Retina (tissue), 1 donor: Measurements from ENCODE around the gene AMN.

Experiments used
- DNase-seq: peaks from one replicate; pipeline ENCODE4 v3.0.0-alpha.2; 2016

AMN gene

DNA sequence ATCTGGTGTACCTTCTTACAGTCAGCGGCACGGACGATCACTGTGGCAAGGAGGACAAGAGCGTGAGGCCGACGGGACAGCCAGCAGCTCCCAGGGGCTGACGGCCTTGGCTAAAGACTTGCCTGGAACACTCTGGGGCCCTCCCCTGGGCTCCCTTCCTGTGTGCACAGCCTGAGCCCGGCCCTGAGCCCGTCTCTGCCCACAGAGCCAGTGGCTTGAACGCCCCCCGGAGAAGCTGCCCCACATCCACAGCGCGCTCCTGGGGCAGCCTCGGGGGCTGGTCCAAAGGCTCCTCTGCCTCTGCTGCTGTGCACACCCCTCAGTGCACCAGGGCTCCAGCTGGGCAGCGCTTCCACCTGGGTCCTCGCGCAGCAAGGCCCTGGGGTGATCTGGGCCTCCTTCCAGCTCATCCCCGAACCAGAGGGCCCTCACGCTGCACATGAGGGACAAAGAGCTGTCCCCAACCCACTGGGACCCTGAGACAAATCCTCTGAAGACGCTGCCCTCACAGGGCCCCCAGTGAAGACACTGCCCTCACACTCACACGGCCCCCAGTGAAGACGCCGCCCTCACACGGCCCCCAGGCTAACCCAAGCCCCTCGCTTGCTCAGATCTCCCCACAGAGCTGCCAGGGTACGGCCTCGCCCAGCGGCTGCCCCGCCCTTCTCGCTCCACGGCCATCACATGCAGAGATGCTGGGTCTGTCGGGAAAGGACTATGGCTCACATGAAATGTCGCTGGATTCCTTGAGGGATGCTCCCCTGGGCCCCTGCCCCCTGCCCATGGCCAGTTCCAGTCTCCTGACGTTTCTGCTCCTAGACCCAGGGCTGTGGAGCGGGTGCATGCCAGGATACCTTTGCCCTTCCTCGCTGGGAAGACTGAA, 22.2 kb downstream of the AMN start:
- DNase-seq, result no peak

- no peak for DNase-seq
Measured at GRCh38 chr14:102945346-102946130, 23.1 kb downstream of the AMN start.

- DNase-seq, result no peak
Measured at GRCh38 chr14:102947321-102948103, 25.0 kb downstream of the AMN start.

- no peak for DNase-seq
Measured at GRCh38 chr14:102948698-102949061, 26.2 kb downstream of the AMN start.

DNA sequence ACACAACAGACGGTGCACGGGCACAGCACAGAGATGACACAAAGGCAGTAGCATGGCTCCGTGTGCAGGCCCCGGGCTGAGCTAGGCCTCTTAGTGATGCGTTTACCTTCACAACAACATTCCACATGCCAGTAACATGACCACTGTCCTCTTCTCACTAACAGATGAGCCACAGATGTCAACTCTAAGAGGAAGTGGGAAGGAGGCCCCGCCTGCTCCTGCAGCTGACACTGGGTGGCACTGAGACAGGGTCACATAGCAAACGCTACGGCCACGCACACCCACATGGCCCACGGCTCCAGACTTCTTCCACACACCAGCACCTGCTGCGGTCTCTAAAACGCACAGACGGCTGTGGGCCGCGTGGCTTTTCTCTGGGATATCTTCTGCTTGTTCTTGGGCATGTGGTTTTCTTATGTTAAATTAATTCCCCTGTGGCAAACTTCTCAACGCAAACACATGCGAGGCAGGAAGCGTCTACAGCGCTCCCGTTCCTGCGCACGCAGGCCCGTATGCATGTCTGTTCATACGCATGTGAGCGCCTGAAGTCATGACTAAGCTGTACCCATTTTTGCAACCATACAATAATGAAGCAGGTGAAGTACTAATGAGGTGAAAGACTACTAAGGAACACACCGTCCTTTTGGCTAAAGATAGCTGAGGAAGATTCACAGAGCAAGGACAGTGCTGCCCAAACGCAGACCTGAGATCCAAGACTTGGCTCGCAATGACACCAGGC, 26.8 kb downstream of the AMN start:
- no peak for DNase-seq

DNA sequence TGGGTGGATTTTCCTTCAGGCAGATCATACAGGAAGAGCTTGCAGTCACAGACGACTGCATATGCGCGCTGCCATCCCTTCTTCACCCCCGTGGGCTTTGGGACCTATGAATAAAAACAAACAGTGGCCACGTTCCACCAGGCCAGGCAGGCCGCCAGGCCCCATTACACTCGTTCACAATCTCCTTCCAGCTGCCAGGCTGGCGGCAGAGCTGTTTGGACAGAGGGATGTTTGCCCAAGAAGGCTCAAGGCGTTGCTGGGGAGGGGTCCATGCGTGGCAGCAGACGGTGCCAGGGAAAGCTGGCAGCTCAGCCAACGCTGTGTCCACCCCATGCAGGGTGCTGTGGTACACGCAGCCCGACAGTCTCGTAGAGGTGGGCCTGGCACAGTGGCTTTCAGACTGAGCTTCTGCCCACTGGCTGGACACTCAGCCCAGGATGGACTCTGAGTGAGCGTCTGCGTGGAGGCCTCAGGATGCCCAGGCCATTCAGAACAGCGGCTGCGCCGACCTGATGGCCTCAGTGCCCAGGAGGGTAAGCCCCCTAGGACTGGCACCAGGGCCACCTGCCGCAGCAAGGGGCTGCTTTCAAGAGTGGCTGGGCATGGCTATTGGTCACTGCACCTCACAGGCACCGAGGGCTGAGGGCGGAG, 27.5 kb downstream of the AMN start:
- DNase-seq, result no peak

- no peak for DNase-seq
Measured at GRCh38 chr14:102951034-102951433, 28.6 kb downstream of the AMN start.

DNA sequence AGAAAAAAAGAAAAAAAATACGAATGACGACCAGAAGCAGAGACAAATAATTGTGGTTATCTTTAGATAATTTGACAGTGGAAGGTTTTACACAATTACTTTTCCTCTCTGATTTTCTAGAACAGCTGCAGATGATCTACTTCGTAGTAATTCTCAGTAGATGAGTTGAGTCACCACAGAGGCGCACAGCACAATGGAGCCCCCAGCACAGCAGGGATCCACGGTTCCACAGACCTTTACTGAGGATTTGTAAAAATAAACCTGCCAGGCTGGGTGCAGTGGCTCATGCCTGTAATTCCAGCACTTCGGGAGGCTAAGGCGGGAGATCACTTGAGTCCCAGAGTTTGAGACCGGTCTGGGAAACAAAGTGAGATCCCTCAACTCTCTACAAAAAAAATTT, 29.3 kb downstream of the AMN start:
- no peak for DNase-seq

DNA sequence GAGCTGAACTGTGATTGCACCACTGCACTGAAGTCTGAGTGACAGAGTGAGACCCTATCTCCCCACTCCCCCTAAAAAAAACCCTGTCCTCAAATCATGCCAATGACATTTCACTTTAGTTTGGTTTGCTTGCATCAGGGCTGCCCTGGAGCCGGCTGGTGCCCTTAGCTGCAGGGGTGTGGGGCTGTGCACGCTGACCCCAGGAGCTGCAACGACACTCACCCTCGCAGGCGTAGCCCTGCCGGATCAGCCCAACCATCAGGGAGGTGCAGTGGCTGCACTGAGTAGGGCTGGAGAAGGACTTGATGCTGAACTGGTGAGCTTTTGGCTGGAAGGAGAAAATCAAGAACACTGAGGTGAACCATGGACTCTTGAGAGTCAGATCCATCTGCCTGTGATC, 29.8 kb downstream of the AMN start:
- DNase-seq, result no peak

DNA sequence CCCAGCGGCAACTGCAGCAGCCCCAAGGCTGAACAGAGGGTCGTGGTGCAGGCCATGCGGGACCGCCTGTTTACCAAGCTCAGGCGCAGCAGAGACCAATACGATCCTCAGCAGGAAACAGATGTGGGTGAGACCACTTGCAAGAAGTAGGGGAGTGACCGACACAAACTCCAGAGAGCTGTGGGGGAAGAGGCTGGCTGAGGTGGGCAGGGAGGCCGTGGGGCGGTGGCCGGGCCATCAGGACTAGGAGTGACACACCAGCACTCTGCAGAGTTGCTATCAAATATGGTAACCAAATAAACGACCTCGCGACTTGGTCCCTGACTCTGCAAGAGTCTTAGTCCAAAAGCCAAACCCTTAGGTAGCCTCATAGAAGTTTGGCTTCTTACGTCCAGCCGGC, 30.6 kb downstream of the AMN start:
- DNase-seq, result no peak

DNA sequence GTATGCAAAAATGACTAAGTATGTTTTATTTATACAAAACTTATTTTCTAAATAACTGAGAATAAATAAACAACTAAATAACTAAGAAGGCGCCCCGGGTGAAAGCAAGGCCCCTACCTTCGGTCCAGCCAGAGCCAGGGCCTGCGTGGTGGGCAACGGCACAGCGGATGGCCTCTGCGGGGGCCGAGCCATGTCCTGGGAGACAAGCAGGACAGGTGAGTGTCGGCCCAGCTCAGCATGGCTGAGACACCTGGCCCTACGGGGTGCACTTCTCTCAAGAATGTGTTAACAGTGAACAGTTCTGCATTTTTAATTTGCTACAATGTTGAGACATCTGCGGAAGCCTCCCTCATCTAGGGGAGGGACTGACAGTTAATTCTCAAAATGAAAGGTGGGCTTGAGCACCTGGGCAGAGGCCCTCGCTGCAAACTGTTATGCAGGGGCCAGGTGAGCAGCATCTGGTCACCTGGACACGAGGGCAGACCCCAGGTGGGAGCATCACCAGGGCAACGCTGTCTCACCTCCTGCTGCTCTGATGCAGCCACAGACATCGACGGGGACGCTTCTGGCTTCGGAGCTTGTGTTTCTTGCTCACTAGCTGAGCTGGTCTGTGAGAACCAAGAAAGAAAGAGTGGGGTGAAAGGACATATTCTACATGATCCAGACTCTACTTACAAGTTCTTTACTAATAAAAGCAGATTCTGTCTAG, 31.8 kb downstream of the AMN start:
- DNase-seq, result no peak

DNA sequence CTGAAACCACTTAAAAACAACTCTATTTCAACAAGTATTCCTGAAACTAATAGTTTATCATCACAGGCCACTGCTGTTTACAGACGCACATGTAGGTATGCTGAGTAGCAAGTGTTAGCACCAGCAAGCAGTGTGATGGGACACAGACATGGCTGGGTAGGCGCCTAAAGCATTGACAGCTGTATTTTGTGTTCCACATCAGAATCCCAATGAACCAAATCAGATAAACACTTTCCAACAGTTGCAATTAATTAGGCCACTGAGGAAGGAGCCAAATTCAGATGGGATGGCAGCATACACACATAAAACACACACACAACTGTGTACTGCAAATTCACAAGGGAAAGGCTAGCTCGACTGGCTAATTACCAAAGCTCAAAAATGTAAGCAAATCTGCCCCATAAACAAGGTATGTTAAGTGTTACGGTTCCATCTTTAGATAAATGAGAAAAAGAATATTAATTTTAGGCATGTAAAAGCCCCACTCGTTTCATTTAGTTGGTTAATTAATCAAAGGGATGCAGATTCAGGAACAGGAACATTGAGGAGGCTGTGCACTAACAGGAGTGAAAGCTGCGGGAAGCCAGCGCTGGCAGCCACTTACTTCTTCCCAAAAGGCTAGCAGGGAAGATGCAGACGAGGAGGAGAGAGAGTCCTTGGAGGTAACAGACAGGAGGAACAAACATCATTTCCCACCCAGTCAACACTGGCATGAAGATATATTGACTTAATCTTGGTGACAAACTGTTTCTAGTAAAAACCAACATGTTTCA, 33.4 kb downstream of the AMN start:
- DNase-seq, result no peak

DNA sequence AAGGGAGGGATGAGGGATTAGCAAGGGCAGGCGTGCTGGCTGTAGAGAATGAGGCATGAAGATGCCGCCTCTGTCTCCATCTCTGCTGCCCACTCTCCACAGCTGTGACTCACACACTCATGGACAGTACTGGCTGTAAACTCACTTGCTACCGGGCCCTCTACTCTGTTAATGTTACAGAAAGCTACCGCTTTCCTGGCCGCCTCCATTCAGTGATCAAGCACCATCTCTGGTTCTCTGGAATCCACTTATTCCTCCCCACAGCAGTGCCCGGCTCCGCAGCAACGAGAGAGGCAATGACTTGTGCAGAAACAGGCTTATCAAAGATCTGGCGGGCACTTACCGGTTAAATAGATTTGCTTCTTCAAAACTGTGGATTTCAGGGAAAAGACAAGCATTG, 34.8 kb downstream of the AMN start:
- no peak for DNase-seq

GRCh38 chr14:102958461-102958860, 36.0 kb downstream of the AMN start:
- no peak for DNase-seq

DNA sequence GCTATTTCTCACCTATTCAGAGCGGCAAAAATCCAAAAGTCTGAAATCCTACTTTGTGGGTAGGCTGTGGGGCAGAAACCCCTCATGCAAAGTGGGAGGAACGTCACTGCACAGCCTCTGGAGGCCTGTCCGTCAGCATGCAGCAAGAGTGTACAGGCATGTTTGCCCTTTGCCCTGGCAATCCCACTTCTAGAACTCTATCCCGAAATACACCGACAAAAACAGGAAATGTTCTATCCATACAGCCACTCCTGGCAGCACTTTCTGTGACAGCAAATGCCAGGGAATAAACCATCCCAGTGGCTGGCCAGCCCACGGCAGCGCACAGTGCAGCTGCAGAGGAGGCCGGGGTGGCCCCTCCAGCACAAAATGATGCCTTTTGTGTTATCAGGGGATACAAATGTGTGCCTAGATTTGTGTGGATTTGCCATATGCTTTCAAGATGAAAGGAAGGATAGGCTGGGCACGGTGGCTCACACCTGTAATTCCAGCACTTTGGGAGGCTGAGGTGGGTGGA, 39.7 kb downstream of the AMN start:
- no peak for DNase-seq

- DNase-seq, result no peak
Measured at GRCh38 chr14:102964152-102964730, 41.8 kb downstream of the AMN start.

GRCh38 chr14:102965282-102965681, 42.8 kb downstream of the AMN start:
- no peak for DNase-seq

GRCh38 chr14:102965971-102966655, 43.6 kb downstream of the AMN start:
- no peak for DNase-seq
